Trophoblast cell (in vitro differentiated cells and primary cell): ENCODE results near the gene PELI1.

Source experiments
- DNase-seq, 2 donors: peaks; one replicate each; pipeline ENCODE4 v3.0.0-alpha.2; 2016
- H2AFZ ChIP-seq: 2 replicates; pipeline ENCODE4 v1.6.1; 2013; ENCODE audit warnings: low read length, moderate library complexity, mild to moderate bottlenecking; ENCODE audit not compliant: insufficient read depth, poor library complexity
- H2AK5ac ChIP-seq: 2 replicates; pipeline ENCODE4 v1.6.1; 2013; ENCODE audit warnings: mild to moderate bottlenecking, low read length
- H2BK120ac ChIP-seq: 2 replicates; pipeline ENCODE4 v1.6.1; 2013; ENCODE audit warnings: low read length, mild to moderate bottlenecking, moderate library complexity; ENCODE audit not compliant: insufficient read depth, poor library complexity
- H2BK12ac ChIP-seq: 2 replicates; pipeline ENCODE4 v1.6.1; 2013; ENCODE audit warnings: mild to moderate bottlenecking, low read length, moderate library complexity
- H2BK5ac ChIP-seq: 2 replicates; pipeline ENCODE4 v1.6.1; 2013; ENCODE audit warnings: low read length, low read depth, moderate library complexity, mild to moderate bottlenecking; ENCODE audit not compliant: poor library complexity
- H3K14ac ChIP-seq: 2 replicates; pipeline ENCODE4 v1.6.1; 2013; ENCODE audit warnings: mild to moderate bottlenecking, low read length
- H3K18ac ChIP-seq: 2 replicates; pipeline ENCODE4 v1.6.1; 2013; ENCODE audit warnings: mild to moderate bottlenecking, low read length
- H3K23ac ChIP-seq: 2 replicates; pipeline ENCODE4 v1.6.1; 2013; ENCODE audit warnings: low read length
- H3K27ac ChIP-seq: 2 replicates; pipeline ENCODE4 v1.5.1; 2013; ENCODE audit warnings: low read depth, mild to moderate bottlenecking, inconsistent platforms, low read length, moderate library complexity
- H3K27me3 ChIP-seq: 2 replicates; pipeline ENCODE4 v1.6.1; 2013; ENCODE audit warnings: inconsistent platforms, mild to moderate bottlenecking, low read length, moderate library complexity; ENCODE audit not compliant: insufficient read depth
- H3K36me3 ChIP-seq, 2 experiments: 1 replicate in 1 of 2; 2 replicates in 1 of 2; pipeline ENCODE4 v1.6.1; 2013; ENCODE audit warnings: low read length in 2 of 2, mild to moderate bottlenecking in 2 of 2, moderate library complexity in 1 of 2; ENCODE audit not compliant: insufficient read depth in 2 of 2, control insufficient read depth in 1 of 2
- H3K4ac ChIP-seq: 2 replicates; pipeline ENCODE4 v1.6.1; 2013; ENCODE audit warnings: low read depth, mild to moderate bottlenecking, low read length, moderate library complexity
- H3K4me1 ChIP-seq, 2 experiments: 1 replicate in 1 of 2; 2 replicates in 1 of 2; pipeline ENCODE4 v1.6.1; 2013; ENCODE audit warnings: low read length in 2 of 2, mild to moderate bottlenecking in 2 of 2, moderate library complexity in 1 of 2; ENCODE audit not compliant: insufficient read depth in 2 of 2, control insufficient read depth in 1 of 2
- H3K4me2 ChIP-seq: 2 replicates; pipeline ENCODE4 v1.6.1; 2013; ENCODE audit warnings: inconsistent platforms, mild to moderate bottlenecking, low read length, moderate library complexity
- H3K4me3 ChIP-seq: 2 replicates; pipeline ENCODE4 v1.5.1; 2013; ENCODE audit warnings: mild to moderate bottlenecking, low read depth, low read length, inconsistent platforms
- H3K79me1 ChIP-seq: one replicate; pipeline ENCODE4 v1.6.1; 2013; ENCODE audit warnings: low read length
- H3K79me2 ChIP-seq: 2 replicates; pipeline ENCODE4 v1.6.1; 2013; ENCODE audit warnings: low read length, mild to moderate bottlenecking; ENCODE audit not compliant: control insufficient read depth, insufficient read depth, poor library complexity
- H3K9ac ChIP-seq: 2 replicates; pipeline ENCODE4 v1.6.1; 2013; ENCODE audit warnings: mild to moderate bottlenecking, low read length
- H3K9me3 ChIP-seq: 2 replicates; pipeline ENCODE4 v1.6.1; 2013; ENCODE audit warnings: low read depth, mild to moderate bottlenecking, control low read depth, inconsistent platforms, low read length; ENCODE audit not compliant: insufficient read depth
- H4K12ac ChIP-seq: 2 replicates; pipeline ENCODE4 v1.6.1; 2013; ENCODE audit warnings: low read depth, mild to moderate bottlenecking, low read length, moderate library complexity
- H4K8ac ChIP-seq: 2 replicates; pipeline ENCODE4 v1.6.1; 2013; ENCODE audit warnings: low read depth, mild to moderate bottlenecking, low read length, moderate library complexity
- H4K91ac ChIP-seq: one replicate; pipeline ENCODE4 v1.6.1; 2013; ENCODE audit warnings: low read depth, mild to moderate bottlenecking, low read length, moderate library complexity
- WGBS: extraction: QIAGEN DNeasy Blood & Tissue Kit; methylation state at CpG from one replicate; pipeline ENCODE4 v1.1.7; 2013; ENCODE audit warnings: missing lambda C conversion rate; ENCODE audit not compliant: insufficient read length, insufficient coverage; ENCODE audit errors: extremely low coverage; 5-methylcytosine and 5-hydroxymethylcytosine counted together

Gene PELI1

DNA sequence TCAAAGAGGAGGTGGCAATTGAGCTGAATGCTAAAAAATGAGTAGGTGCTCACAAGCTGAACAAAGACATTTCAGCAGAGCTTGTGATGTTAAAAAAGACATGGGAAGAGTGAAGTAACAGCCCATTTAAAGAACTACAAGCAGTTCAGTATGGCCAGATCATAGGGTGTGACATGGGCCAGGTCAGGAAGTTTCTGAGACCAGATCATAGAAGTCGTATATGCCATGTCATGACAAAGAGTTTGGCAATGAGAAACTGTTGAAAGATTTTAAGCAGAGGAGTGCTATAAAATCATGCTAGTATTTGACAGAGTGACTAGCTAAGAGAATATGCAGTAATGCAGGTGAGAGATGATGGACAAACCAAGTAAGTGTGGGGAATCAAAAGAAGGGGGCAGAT lies 7.3 kb upstream of the PELI1 start:
- Histone ChIP-seq H3K79me2 (no peaks in the 10 kb centered on the region), H3K36me3 (no peaks in the 10 kb centered on the region)

DNA sequence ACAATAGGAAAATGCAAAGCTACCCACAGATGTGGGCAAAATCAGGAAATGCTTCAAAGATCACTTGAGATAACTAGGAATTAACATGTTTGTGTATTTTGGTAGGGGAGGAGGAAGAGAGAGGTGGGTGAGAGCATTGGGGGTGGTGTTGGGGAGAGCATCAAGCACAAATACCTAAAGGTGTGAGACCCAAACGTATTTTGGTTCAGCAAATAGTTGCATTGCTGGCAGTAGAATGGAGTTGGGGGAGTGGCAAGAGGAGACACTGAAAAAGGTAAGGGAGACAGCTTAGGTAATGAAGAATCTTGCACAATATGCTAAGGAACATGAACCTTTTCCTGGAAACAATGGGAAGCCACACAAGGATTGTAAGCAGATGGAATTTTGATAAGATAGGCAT lies 1.5 kb upstream of the PELI1 start:
- Histone ChIP-seq H2BK12ac (no peak overlapping the region), H3K4ac (no peak overlapping the region), H4K91ac (no peak overlapping the region), H3K14ac (no peak overlapping the region), H2BK5ac (no peak overlapping the region), H3K36me3 (no peaks in the 10 kb centered on the region), H3K79me1 (peaks cover 6% of the 10 kb centered on the region), H3K4me1 (peaks cover 4 to 5% of the 10 kb centered on the region in 2 experiments), H4K8ac (no peak overlapping the region), H3K79me2 (peaks cover 6% of the 10 kb centered on the region), H3K4me2 (no peak overlapping the region), H4K12ac (no peak overlapping the region), H2AK5ac (no peak overlapping the region), H3K9me3 (no peaks in the 10 kb centered on the region), H3K4me3 (no peak overlapping the region), H3K9ac (no peak overlapping the region), H2AFZ (no peak overlapping the region), H2BK120ac (no peak overlapping the region), H3K27ac (no peak overlapping the region), H3K18ac (no peak overlapping the region), H3K23ac (no peak overlapping the region), H3K27me3 (no peaks in the 10 kb centered on the region)
- DNase-seq = peak; percentile 65 to 94
- WGBS = no CpG with 5 or more reads among the region's 1 CpG

More for the DNA sequence above, 7.3 kb upstream of the PELI1 start:
- no peaks in the 10 kb centered on the region for H3K27me3 ChIP-seq
- H3K14ac ChIP-seq = no peak overlapping the region
- H2BK12ac ChIP-seq = no peak overlapping the region
- H2AK5ac ChIP-seq = no peak overlapping the region
- no peak overlapping the region for H3K23ac ChIP-seq
- no peak overlapping the region for H2BK5ac ChIP-seq
- no peak overlapping the region for H3K4ac ChIP-seq
- DNase-seq = peak in 1 of 2 donors; percentile 62
- no peak overlapping the region for H3K18ac ChIP-seq
- no peak overlapping the region for H3K9ac ChIP-seq
- H4K8ac ChIP-seq = no peak overlapping the region
- no peak overlapping the region for H2AFZ ChIP-seq
- WGBS = no CpG with 5 or more reads among the region's 1 CpG
- no peak overlapping the region for H4K12ac ChIP-seq
- H3K4me1 ChIP-seq = peaks cover 0 to 2% of the 10 kb centered on the region in 2 experiments
- no peak overlapping the region for H3K4me3 ChIP-seq
- H3K27ac ChIP-seq = no peak overlapping the region
- no peak overlapping the region for H3K4me2 ChIP-seq
- no peaks in the 10 kb centered on the region for H3K79me1 ChIP-seq
- H4K91ac ChIP-seq = no peak overlapping the region
- H3K9me3 ChIP-seq = no peaks in the 10 kb centered on the region
- H2BK120ac ChIP-seq = no peak overlapping the region

DNA sequence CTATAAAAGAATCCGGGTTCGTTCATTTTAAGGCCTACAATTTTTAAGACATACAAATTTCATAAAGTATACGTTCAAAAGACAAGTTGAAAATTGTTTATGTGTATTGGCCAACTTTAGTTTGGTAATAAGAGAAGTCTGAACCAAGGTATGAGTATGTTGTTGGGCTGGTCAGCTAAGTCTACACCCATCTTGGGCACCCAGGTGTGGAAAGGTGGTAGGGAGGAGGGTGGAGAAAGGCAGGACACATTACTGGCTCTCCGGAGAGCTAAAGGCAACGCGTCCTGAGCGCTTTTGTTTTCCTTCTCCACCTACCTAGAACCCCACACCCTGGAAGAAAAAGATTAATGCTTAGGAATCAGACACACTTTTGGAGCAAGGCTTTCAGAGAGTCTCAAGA lies 899 bp upstream of the PELI1 start:
- WGBS = no CpG with 5 or more reads among the region's 7 CpGs

DNA sequence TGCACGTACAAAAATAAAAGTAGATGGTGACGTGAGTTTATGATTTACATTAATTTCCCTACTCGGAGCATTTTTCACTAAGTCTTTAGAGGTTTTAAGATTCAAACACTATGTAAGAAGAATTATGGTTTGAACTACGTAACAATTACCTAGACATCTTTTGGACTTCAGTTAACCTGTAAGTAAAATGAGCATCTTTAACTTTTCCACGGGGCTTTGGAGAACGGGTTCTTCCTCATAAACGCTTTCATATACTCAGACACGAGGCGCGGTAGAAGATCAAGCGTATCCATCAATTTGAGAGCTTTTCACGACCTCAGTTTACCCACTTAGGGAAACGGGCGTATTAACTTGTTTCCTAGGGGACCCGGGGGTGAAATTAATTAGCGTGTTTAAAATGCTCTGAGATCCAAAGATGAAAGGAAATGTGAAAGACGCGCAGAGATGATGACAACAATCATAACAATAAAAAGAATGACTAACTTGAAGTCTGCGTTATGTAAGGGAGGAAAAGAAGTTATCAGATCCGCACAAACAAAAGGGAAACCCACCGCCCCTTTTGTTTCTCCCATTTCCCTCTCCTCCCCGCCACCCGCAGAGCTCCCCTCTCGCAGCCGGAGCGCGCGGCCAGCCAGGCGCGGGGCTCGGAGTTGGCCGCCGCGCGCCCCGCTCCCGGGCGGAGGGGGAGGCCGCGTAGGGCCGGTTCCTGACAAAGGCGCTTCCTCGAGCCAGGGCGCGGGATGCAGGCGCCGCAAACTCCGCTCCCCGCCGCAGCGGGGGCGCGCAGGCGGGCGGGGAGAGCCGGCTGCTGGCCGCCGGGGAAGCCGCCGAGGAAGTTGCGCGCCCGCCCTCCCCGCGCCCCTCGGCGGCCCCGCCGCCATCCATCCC lies 807 bp downstream of the PELI1 start:
- H4K8ac ChIP-seq = peak overlapping the region; percentile 40
- H3K9me3 ChIP-seq = no peaks in the 10 kb centered on the region
- peak overlapping the region; percentile 56 for H3K18ac ChIP-seq
- peak overlapping the region; percentile 48 for H2AFZ ChIP-seq
- H3K79me1 ChIP-seq = peaks cover 6% of the 10 kb centered on the region
- H3K14ac ChIP-seq = peak overlapping the region; percentile 72
- peak overlapping the region; percentile 27 for H2BK120ac ChIP-seq
- no peak overlapping the region for H2BK12ac ChIP-seq
- H3K9ac ChIP-seq = peak overlapping the region; percentile 43
- DNase-seq = peak; percentile 20 to 54
- H3K4me3 ChIP-seq = peak overlapping the region; percentile 87
- H3K79me2 ChIP-seq = peaks cover 10% of the 10 kb centered on the region
- peak overlapping the region; percentile 80 for H3K27ac ChIP-seq
- no peak overlapping the region for H3K23ac ChIP-seq
- peak overlapping the region; percentile 91 for H3K4ac ChIP-seq
- peaks cover 0 to under 1% of the 10 kb centered on the region in 2 experiments for H3K36me3 ChIP-seq
- H2BK5ac ChIP-seq = peak overlapping the region; percentile 55
- no CpG with 5 or more reads among the region's 69 CpGs for WGBS
- H4K91ac ChIP-seq = peak overlapping the region; percentile 60
- H3K4me1 ChIP-seq = peaks cover 6% of the 10 kb centered on the region in 2 experiments
- H4K12ac ChIP-seq = no peak overlapping the region
- H2AK5ac ChIP-seq = peak overlapping the region; percentile 8
- peak overlapping the region; percentile 90 for H3K4me2 ChIP-seq
- no peaks in the 10 kb centered on the region for H3K27me3 ChIP-seq

More for the DNA sequence above, 899 bp upstream of the PELI1 start:
- H2AFZ ChIP-seq = no peak overlapping the region
- H3K27me3 ChIP-seq = no peaks in the 10 kb centered on the region
- H4K12ac ChIP-seq = no peak overlapping the region
- no peak overlapping the region for H3K9ac ChIP-seq
- H3K79me2 ChIP-seq = peaks cover 6% of the 10 kb centered on the region
- no peaks in the 10 kb centered on the region for H3K36me3 ChIP-seq
- no peak overlapping the region for H3K18ac ChIP-seq
- no peak overlapping the region for H3K4me3 ChIP-seq
- no peak overlapping the region for H2AK5ac ChIP-seq
- no peak overlapping the region for H3K4me2 ChIP-seq
- H3K4me1 ChIP-seq = peaks cover 4 to 5% of the 10 kb centered on the region in 2 experiments
- H2BK12ac ChIP-seq = peak overlapping the region; percentile 61
- H4K91ac ChIP-seq = peak overlapping the region; percentile 3
- H3K79me1 ChIP-seq = peaks cover 6% of the 10 kb centered on the region
- no peak overlapping the region for H4K8ac ChIP-seq
- H3K23ac ChIP-seq = no peak overlapping the region
- H2BK120ac ChIP-seq = no peak overlapping the region
- DNase-seq = peak; percentile 76 to 91
- no peak overlapping the region for H3K27ac ChIP-seq
- no peaks in the 10 kb centered on the region for H3K9me3 ChIP-seq
- H2BK5ac ChIP-seq = no peak overlapping the region
- no peak overlapping the region for H3K4ac ChIP-seq
- H3K14ac ChIP-seq = no peak overlapping the region
